ENCODE measurements around the gene YPEL1.

The YPEL1 gene

DNA sequence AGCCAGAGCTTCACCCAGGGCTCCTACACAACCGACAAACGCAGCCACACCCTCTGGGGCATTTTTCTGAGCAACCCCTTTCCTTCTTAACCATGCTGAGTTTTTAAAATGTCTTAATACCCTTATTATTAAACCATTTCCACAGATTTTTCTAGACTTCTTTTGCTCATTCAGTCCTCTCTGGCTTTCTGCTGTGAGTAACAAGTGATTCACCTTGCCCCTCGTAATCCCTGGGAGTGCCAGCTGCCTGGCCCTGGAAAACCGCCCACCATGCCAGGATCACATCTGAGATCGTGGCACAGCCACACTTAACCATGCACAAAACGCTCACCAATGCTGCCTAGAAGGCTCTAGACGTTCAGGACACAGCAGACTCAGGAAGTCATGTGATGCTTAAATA is 25.4 kb downstream of the YPEL1 start:
- H3K9me3 Mint-ChIP-seq, result no peaks in the 10 kb centered on the region
- TF ChIP-seq CTCF (IDR thresholded peaks at IDR 0.05), result no peak
- no peak overlapping the region for H3K4me3 Mint-ChIP-seq
- H3K27me3 Mint-ChIP-seq (ENCODE audit: low read depth, poor library complexity), result no peaks in the 10 kb centered on the region
- DNase-seq, result no peak
- H3K36me3 Mint-ChIP-seq (ENCODE audit: low read depth), result peaks cover 27% of the 10 kb centered on the region
- peaks cover 49% of the 10 kb centered on the region for H3K4me1 Mint-ChIP-seq
- H3K27ac Mint-ChIP-seq, result peak overlapping the region; percentile 57

- peaks cover 28% of the 10 kb centered on the region for H3K36me3 Mint-ChIP-seq (ENCODE audit: low read depth)
- H3K9me3 Mint-ChIP-seq, result no peaks in the 10 kb centered on the region
- no peak for TF ChIP-seq CTCF (IDR thresholded peaks at IDR 0.05)
- no peak overlapping the region for H3K4me3 Mint-ChIP-seq
- no peak for DNase-seq
- peak overlapping the region; percentile 84 for H3K27ac Mint-ChIP-seq
- H3K27me3 Mint-ChIP-seq (ENCODE audit: low read depth, poor library complexity), result no peaks in the 10 kb centered on the region
- peaks cover 46% of the 10 kb centered on the region for H3K4me1 Mint-ChIP-seq
Observed at GRCh38 chr22:21709688-21710087, 25.9 kb downstream of the YPEL1 start.

DNA sequence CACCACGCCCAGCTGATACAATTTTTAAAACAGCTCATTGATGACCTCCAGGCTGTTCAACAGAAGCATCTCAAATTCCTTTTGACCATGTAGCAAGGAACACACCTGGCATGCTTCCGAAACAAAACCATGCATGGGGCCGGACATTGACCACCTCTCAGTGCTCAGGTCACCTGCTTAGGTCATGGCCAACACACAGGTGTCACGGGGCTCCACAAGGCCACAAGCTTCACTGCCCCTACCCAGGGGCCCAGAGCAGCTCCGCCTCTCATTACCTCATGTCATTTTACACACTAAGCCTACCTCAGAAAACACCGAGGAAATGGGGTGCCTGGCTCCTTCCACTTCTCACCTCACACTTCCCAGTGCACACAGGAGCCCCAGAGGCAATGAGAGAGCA is 26.6 kb downstream of the YPEL1 start:
- no peak for DNase-seq
- Mint-ChIP-seq H3K4me1 (peaks cover 44% of the 10 kb centered on the region), H3K27me3 (ENCODE audit: low read depth, poor library complexity) (no peaks in the 10 kb centered on the region), H3K4me3 (no peak overlapping the region), H3K27ac (peak overlapping the region; percentile 88), H3K36me3 (ENCODE audit: low read depth) (peaks cover 32% of the 10 kb centered on the region), H3K9me3 (no peaks in the 10 kb centered on the region)
- TF ChIP-seq CTCF (IDR thresholded peaks at IDR 0.05), result no peak

- Mint-ChIP-seq H3K27me3 (ENCODE audit: low read depth, poor library complexity) (no peaks in the 10 kb centered on the region), H3K4me3 (no peak overlapping the region), H3K9me3 (no peaks in the 10 kb centered on the region), H3K27ac (no peak overlapping the region), H3K36me3 (ENCODE audit: low read depth) (peaks cover 34% of the 10 kb centered on the region), H3K4me1 (peaks cover 35% of the 10 kb centered on the region)
- no peak for TF ChIP-seq CTCF (IDR thresholded peaks at IDR 0.05)
- DNase-seq, result no peak
Observed at GRCh38 chr22:21707677-21708076, 27.9 kb downstream of the YPEL1 start.

- H3K27me3 Mint-ChIP-seq (ENCODE audit: low read depth, poor library complexity), result no peaks in the 10 kb centered on the region
- peaks cover 38% of the 10 kb centered on the region for H3K4me1 Mint-ChIP-seq
- no peak overlapping the region for H3K4me3 Mint-ChIP-seq
- H3K36me3 Mint-ChIP-seq (ENCODE audit: low read depth), result peaks cover 42% of the 10 kb centered on the region
- H3K9me3 Mint-ChIP-seq, result no peaks in the 10 kb centered on the region
- no peak for TF ChIP-seq CTCF (IDR thresholded peaks at IDR 0.05)
- no peak for DNase-seq
- peak overlapping the region; percentile 42 for H3K27ac Mint-ChIP-seq
Observed at GRCh38 chr22:21703684-21704316, 31.8 kb downstream of the YPEL1 start.
